Measurements from ENCODE around the gene PCDH17. TPM values are rescaled to one million over a fixed set of nuclear protein-coding genes. Genes with fewer than 3 reads are reported as not detected.

Gene PCDH17
- total RNA-seq, 1 experiment from 2014 or later, result 0.85 TPM

DNA sequence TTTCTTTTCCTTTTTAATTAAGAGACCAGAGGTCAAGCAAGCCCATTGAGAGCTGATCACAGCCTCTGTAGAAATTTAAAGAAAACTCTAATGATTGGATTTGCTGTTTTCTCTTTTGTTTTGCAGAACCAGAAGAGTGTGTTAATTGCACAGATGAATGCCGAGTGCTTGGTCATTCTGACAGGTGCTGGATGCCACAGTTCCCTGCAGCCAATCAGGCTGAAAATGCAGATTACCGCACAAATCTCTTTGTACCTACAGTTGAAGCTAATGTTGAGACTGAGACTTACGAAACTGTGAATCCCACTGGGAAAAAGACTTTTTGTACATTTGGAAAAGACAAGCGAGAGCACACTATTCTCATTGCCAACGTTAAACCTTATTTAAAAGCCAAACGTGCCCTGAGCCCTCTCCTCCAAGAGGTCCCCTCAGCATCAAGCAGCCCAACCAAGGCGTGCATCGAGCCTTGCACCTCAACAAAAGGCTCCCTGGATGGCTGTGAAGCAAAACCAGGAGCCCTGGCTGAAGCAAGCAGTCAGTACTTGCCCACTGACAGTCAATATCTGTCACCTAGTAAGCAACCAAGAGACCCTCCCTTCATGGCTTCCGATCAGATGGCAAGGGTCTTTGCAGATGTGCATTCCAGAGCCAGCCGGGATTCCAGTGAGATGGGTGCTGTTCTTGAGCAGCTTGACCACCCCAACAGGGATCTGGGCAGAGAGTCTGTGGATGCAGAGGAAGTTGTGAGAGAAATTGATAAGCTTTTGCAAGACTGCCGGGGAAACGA, 93.1 kb downstream of the PCDH17 start:
- POLR2A ChIA-PET, result no interaction called here
- no peak for TF ChIP-seq RORB (CRISPR knock-in tag; IDR thresholded peaks at IDR 0.05)
- no peak for TF ChIP-seq OVOL2 (CRISPR knock-in tag; IDR thresholded peaks at IDR 0.05; ENCODE audit: borderline replicate concordance)
- TF ChIP-seq, protein P1, sequence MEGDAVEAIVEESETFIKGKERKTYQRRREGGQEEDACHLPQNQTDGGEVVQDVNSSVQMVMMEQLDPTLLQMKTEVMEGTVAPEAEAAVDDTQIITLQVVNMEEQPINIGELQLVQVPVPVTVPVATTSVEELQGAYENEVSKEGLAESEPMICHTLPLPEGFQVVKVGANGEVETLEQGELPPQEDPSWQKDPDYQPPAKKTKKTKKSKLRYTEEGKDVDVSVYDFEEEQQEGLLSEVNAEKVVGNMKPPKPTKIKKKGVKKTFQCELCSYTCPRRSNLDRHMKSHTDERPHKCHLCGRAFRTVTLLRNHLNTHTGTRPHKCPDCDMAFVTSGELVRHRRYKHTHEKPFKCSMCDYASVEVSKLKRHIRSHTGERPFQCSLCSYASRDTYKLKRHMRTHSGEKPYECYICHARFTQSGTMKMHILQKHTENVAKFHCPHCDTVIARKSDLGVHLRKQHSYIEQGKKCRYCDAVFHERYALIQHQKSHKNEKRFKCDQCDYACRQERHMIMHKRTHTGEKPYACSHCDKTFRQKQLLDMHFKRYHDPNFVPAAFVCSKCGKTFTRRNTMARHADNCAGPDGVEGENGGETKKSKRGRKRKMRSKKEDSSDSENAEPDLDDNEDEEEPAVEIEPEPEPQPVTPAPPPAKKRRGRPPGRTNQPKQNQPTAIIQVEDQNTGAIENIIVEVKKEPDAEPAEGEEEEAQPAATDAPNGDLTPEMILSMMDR (IDR thresholded peaks at IDR 0.05), result no peak
- TF ChIP-seq, protein P2, sequence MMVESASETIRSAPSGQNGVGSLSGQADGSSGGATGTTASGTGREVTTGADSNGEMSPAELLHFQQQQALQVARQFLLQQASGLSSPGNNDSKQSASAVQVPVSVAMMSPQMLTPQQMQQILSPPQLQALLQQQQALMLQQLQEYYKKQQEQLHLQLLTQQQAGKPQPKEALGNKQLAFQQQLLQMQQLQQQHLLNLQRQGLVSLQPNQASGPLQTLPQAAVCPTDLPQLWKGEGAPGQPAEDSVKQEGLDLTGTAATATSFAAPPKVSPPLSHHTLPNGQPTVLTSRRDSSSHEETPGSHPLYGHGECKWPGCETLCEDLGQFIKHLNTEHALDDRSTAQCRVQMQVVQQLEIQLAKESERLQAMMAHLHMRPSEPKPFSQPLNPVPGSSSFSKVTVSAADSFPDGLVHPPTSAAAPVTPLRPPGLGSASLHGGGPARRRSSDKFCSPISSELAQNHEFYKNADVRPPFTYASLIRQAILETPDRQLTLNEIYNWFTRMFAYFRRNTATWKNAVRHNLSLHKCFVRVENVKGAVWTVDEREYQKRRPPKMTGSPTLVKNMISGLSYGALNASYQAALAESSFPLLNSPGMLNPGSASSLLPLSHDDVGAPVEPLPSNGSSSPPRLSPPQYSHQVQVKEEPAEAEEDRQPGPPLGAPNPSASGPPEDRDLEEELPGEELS (CRISPR knock-in tag; IDR thresholded peaks at IDR 0.05), result no peak
- TF ChIP-seq CBFB (CRISPR knock-in tag; IDR thresholded peaks at IDR 0.05; ENCODE audit: low read depth), result no peak
- TF ChIP-seq ETV6 (CRISPR knock-in tag; IDR thresholded peaks at IDR 0.05), result no peak
- no peak for TF ChIP-seq ZNF317 (CRISPR knock-in tag; IDR thresholded peaks at IDR 0.05; ENCODE audit: borderline replicate concordance, low read depth)
- TF ChIP-seq, protein P3, sequence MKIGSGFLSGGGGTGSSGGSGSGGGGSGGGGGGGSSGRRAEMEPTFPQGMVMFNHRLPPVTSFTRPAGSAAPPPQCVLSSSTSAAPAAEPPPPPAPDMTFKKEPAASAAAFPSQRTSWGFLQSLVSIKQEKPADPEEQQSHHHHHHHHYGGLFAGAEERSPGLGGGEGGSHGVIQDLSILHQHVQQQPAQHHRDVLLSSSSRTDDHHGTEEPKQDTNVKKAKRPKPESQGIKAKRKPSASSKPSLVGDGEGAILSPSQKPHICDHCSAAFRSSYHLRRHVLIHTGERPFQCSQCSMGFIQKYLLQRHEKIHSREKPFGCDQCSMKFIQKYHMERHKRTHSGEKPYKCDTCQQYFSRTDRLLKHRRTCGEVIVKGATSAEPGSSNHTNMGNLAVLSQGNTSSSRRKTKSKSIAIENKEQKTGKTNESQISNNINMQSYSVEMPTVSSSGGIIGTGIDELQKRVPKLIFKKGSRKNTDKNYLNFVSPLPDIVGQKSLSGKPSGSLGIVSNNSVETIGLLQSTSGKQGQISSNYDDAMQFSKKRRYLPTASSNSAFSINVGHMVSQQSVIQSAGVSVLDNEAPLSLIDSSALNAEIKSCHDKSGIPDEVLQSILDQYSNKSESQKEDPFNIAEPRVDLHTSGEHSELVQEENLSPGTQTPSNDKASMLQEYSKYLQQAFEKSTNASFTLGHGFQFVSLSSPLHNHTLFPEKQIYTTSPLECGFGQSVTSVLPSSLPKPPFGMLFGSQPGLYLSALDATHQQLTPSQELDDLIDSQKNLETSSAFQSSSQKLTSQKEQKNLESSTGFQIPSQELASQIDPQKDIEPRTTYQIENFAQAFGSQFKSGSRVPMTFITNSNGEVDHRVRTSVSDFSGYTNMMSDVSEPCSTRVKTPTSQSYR (CRISPR knock-in tag; IDR thresholded peaks at IDR 0.05), result no peak
- TF ChIP-seq, protein P4, sequence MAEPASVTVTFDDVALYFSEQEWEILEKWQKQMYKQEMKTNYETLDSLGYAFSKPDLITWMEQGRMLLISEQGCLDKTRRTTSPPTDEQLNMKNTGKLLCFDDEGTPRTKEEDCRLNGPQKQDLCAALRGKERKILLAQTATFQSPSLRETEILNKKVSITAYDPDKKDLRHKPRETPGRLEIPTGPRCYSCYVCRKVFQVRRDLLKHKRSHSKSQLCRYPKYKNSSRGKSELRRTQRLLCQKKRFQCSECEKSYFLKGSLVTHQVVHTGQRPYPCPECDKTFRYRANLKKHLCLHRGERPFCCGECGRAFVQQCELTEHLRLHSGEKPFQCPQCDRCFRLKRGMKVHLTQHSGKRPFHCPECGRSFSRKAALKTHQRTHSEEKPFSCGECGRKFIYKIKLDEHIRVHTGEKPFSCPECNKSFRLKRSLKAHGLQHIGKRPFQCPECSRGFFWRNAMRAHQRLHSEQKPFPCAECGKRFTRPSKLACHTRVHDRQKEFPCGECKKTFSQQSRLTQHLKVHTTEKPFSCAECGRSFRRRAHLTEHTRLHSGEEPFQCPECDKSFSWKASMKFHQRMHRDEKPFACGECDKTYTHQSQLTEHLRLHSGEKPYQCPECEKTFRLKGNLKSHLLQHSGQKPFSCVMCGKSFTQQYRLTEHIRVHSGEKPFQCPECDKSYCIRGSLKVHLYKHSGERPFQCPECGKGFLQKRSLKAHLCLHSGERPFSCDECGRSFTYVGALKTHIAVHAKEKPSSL (CRISPR knock-in tag; conservative IDR thresholded peaks at IDR 0.05), result no peak
- TF ChIP-seq NR1H2 (CRISPR knock-in tag; IDR thresholded peaks at IDR 0.05), result no peak
- no peak for TF ChIP-seq ZNF396 (CRISPR knock-in tag; IDR thresholded peaks at IDR 0.05; ENCODE audit: borderline replicate concordance)
- TF ChIP-seq SMAD4 (CRISPR knock-in tag; IDR thresholded peaks at IDR 0.05), result no peak
- no peak for TF ChIP-seq MYBL2 (CRISPR knock-in tag; IDR thresholded peaks at IDR 0.05)
- TF ChIP-seq, protein P5, sequence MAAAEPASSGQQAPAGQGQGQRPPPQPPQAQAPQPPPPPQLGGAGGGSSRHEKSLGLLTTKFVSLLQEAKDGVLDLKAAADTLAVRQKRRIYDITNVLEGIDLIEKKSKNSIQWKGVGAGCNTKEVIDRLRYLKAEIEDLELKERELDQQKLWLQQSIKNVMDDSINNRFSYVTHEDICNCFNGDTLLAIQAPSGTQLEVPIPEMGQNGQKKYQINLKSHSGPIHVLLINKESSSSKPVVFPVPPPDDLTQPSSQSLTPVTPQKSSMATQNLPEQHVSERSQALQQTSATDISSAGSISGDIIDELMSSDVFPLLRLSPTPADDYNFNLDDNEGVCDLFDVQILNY (CRISPR knock-in tag; IDR thresholded peaks at IDR 0.05), result no peak
- no peak for TF ChIP-seq ZNF232 (CRISPR knock-in tag; IDR thresholded peaks at IDR 0.05)
- no peaks in the 10 kb centered on the region for H3K9me3 Mint-ChIP-seq
- CTCF ChIA-PET, result interaction anchor here (1.3 kb wide), 1 partner anchor 91 kb away, joined by 6 read pairs; no protein-coding TSS in a partner anchor
- DNase-seq (ENCODE audit: low spot score), result peak; percentile 10
- H3K4me3 Mint-ChIP-seq, result no peak overlapping the region
- peak; percentile 62 for ATAC-seq
- H3K27me3 Mint-ChIP-seq (ENCODE audit: low read depth), result peaks cover 29% of the 10 kb centered on the region
- peaks cover 16% of the 10 kb centered on the region for H3K4me1 Mint-ChIP-seq
- H3K27ac Mint-ChIP-seq, result no peak overlapping the region
- H3K36me3 Mint-ChIP-seq, result no peaks in the 10 kb centered on the region

All from WTC11 (cell line).